ENCODE measurements around the gene PATZ1.
"Not testable (repeated sequence)": the region's sequence is repeated elsewhere in the genome, so short reads cannot be mapped to it uniquely, and the experiment has no call there.

GRCh38 chr22:31314220-31314619, 31.9 kb downstream of the PATZ1 start:
- TF ChIP-seq, protein P1, sequence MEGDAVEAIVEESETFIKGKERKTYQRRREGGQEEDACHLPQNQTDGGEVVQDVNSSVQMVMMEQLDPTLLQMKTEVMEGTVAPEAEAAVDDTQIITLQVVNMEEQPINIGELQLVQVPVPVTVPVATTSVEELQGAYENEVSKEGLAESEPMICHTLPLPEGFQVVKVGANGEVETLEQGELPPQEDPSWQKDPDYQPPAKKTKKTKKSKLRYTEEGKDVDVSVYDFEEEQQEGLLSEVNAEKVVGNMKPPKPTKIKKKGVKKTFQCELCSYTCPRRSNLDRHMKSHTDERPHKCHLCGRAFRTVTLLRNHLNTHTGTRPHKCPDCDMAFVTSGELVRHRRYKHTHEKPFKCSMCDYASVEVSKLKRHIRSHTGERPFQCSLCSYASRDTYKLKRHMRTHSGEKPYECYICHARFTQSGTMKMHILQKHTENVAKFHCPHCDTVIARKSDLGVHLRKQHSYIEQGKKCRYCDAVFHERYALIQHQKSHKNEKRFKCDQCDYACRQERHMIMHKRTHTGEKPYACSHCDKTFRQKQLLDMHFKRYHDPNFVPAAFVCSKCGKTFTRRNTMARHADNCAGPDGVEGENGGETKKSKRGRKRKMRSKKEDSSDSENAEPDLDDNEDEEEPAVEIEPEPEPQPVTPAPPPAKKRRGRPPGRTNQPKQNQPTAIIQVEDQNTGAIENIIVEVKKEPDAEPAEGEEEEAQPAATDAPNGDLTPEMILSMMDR (IDR thresholded peaks at IDR 0.05) = not testable (repeated sequence)
- not testable (repeated sequence) for TF ChIP-seq POLR2A (IDR thresholded peaks at IDR 0.05); POLR2AphosphoS5 (IDR thresholded peaks at IDR 0.05; ENCODE audit: insufficient read depth in 1 of 2, low read depth in 1 of 2)

Measured in vagina (tissue), 2 donors.